ENCODE measurements around the gene CHD9.
A peak's percentile ranks its signal among the peaks of the same experiment; 100 is the strongest.

The CHD9 gene

GRCh38 chr16:53372992-53373871 is 318.4 kb downstream of the CHD9 start:
- Mint-ChIP-seq H3K9me3 (ENCODE audit: low read depth) (no peaks in the 10 kb centered on the region), H3K27me3 (no peaks in the 10 kb centered on the region), H3K36me3 (no peaks in the 10 kb centered on the region), H3K27ac (peak overlapping the region; percentile 86), H3K4me1 (ENCODE audit: low read depth) (peaks cover 41% of the 10 kb centered on the region), H3K4me3 (no peak overlapping the region)

GRCh38 chr16:53374800-53375199 is 320.0 kb downstream of the CHD9 start:
- Mint-ChIP-seq H3K4me1 (ENCODE audit: low read depth) (peaks cover 46% of the 10 kb centered on the region), H3K36me3 (peaks cover 2% of the 10 kb centered on the region), H3K27ac (peak overlapping the region; percentile 6), H3K27me3 (no peaks in the 10 kb centered on the region), H3K4me3 (no peak overlapping the region), H3K9me3 (ENCODE audit: low read depth) (no peaks in the 10 kb centered on the region)

GRCh38 chr16:53378138-53378537 is 323.3 kb downstream of the CHD9 start:
- Mint-ChIP-seq H3K4me3 (no peak overlapping the region), H3K27ac (peak overlapping the region; percentile 59), H3K4me1 (ENCODE audit: low read depth) (peaks cover 56% of the 10 kb centered on the region), H3K27me3 (no peaks in the 10 kb centered on the region), H3K36me3 (peaks cover 9% of the 10 kb centered on the region), H3K9me3 (ENCODE audit: low read depth) (no peaks in the 10 kb centered on the region)
